COR-L47 (cell line): ENCODE results near the gene STX3.
"Not testable (repeated sequence)": the region's sequence is repeated elsewhere in the genome, so short reads cannot be mapped to it uniquely, and the experiment has no call there.

ENCODE experiments used
- DNase-seq: peaks from one replicate; lab custom pipeline; 2025; lab: John Stamatoyannopoulos, UW

Gene STX3

DNA sequence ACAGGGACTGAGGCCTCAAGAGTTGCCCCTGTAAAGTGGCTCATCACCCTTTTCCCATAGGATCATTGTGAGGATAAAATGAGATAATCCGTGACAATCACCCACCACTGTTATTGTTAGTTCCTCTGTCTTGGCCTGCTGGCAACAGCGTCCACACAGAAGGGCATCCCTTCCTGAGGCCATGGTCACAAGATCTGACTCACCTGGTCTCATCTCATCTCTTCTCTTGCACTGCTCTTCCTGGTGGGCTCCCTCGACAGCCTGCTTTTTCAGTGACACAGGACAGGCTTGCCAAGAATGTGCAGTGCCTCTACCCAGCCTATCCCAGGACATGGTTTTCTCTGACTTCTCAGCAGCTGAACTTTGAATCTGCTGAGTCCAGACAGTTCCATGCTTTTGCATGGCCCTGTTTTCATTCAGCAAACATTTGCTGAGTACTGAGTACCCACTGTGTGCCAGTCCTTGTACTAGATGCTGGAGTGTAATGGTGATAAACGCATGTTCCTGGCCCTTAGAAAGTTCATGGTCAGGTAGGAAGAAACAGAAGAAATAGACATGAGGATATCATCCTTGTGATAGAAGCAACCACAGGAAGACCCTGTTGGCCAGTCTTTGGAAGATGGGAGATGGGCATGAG is 3.3 kb downstream of the STX3 start:
- DNase-seq = no peak

DNA sequence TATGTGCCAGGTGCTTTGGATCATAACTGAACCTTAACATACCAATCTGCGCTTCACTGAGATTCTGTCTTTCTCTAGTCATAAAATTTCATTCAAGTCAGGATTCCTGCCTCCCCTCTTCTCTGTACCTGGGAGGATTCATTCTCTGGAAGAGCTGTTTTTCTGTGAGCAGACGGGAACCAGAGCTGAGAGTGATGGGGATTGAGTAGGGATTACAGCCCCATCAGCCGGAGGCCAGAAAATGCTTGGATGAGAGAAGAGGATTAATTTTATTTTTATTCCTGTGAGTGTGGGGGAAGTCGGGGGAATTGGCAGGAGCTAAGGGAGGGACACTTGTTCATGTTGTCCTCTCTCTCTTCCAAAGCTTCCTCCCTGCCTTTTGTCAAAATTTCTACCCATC is 4.7 kb downstream of the STX3 start:
- no peak for DNase-seq

DNA sequence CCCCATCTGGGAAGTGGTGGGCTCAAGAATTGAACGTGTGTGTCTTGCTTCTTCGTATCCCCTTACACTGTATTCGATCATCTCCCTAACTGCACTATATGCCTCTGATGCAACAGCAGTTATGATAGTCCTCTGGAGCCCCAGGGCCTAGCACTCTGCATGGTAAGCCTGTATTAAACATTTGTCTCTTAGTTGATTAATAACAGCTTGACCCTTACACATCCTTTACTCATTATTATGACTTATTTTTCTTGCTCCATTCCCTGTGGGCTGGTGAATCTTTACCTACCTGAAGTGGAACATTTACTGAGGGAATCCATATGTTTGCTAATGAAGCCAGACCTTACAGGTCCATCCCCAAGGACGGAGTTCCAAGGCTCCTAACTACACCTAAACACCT is 5.6 kb downstream of the STX3 start:
- DNase-seq = no peak

- DNase-seq = no peak
These were observed 6.8 kb downstream of the STX3 start for GRCh38 chr11:59761993-59762392.

GRCh38 chr11:59765068-59765735 is 10.0 kb downstream of the STX3 start:
- no peak for DNase-seq

DNA sequence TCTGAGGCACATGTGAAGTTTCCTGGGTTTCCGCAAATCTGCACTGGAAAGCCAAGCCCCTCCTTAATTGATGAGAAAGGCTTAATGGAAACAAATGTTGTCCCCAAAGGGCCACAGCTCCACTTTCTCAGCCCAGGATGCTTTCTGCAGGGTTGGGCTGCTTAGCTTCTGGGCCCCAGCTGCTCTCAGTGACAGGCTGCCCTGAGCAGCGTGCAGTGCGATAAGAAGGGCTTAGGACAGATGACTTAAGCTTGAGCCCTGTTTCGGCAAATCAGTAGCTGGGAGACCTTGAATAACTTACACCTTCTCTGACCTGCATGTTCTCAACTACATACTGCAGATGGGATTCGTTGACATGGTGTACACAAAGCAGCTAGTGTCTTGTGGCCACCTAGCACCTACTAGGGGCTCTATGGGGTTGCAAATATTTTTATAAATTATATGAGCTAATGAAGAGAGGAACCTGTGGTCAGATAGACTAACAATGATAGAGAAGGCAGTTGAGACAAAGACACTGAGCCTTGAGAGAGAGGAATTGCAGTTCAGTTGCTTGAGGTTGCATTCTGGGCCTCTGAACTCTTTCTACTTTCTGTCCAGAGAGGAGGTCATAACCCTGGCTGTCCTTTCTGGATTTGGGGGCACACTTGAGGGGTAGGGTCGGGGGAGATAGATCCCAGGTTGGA is 11.5 kb downstream of the STX3 start:
- DNase-seq = no peak

GRCh38 chr11:59767225-59767611 is 12.0 kb downstream of the STX3 start:
- DNase-seq = no peak

DNA sequence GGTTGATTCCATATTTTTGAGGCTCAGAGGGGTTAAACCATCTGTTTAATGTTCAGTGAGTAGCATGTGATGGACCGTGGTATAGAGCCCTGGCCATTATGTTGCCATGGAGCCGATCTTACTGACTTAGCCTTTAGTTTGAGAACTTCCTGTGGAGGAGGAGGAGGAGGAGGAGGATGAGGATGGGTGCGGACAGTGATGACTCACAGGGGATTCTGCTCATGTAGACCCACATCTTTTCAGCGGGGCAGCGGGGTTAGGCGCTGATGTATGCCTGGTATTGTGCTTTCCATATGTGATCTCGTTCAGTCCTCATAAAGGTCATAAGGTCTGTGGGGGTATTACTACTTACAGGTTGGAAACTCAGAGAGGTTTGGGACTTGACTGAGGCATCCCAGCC is 13.9 kb downstream of the STX3 start:
- DNase-seq = no peak

DNA sequence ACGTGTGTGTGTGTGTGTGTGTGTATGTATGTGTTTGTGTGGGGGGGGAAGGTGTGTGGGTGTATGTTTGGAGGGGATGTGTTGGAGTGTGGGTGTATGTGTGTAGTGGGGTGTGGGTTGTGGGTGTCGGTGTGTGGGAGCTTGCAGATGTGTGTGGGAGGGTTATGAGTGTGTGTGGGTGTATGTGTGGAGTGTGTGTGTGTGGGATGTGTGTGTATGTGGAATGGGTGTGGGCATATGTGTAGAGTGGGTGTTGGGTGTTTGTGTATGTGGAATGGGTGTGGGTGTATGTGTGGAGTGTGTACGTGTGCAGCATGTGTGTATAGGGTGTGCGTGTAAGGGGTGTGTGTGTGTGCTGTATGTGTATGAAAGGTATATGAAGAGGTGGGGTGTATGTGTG is 14.7 kb downstream of the STX3 start:
- DNase-seq = no peak

- DNase-seq = no peak
These were observed 15.1 kb downstream of the STX3 start for GRCh38 chr11:59770319-59770718.

DNA sequence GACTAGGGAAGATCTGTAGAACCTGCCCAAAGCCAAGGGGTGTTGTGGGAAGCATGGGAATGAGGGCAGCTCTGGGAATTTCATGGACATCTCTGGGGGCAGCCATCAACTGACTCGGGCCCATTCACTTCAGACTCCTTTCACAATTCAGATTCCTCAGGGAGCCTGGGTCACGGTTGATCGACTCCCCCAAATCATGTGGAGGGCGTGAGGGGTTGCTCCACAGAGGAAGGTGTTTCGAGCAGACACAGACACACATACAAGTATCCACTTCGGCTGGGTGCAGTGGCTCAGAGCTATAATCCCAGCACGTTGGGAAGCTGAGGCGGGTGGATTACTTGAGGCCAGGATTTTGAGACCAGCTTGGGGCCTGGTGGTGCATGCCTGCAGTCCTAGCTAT is 15.7 kb downstream of the STX3 start:
- no peak for DNase-seq

DNA sequence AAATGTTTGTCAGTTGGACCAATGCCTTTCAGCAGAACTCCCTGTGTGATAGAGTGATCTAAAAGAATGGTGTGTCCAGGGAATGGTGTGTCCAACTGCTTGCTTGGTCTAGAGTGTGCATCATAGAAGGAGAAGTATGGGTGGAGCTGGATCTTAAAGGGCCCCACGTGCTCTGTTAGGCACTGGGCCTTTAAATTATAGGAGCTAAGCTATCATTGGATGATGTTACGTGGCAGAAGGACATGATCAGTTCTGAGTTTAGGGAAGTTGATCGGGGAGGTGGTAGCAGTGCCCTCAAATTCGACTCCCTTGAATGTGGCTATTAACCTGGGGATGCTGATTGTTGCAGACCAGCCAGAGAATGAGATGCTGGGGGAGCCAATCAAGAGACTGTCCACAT is 16.4 kb downstream of the STX3 start:
- no peak for DNase-seq

- DNase-seq = no peak
These were observed 17.9 kb downstream of the STX3 start for GRCh38 chr11:59773083-59773440.

DNA sequence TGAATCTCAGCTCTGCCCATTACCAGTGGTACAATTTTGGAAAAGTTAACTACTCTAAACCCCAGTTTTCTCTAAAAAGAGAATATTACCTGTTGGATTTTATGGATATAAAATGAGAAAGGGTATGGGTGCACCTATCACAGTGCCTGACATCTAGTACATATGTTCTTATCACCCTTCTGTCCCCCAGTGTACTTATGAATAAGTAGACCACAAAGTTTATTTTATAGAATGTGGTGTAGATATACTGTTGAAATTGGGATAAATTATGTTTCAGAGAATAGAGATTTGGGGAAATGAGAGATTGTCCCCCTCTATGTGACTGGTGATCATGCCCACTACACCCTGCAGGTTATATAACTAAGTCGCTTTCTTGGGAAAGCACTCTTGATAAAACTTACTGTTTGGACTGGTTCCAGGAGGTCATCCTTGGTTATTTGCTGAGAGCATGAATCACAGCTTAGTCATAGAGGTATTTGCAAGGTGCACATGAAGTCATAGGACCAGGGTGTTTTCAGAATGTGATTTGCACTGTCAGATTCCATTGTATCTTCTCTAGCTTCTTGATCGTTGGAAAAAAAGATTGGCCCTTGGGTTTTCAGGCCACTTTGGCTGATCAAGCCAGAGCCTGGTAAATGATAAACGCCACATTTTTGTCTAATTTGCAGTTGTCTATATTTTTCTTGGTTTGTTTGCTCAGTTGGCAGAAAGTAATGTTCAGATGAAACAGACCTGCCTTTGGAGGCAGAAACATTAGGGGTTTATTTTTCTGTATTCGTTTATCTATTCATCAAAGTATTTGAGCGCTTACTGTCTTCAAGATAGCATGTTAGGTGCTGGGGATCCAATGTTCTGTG is 21.3 kb downstream of the STX3 start:
- DNase-seq = no peak

GRCh38 chr11:59777104-59777503 is 21.9 kb downstream of the STX3 start:
- DNase-seq = no peak

GRCh38 chr11:59778122-59778521 is 22.9 kb downstream of the STX3 start:
- no peak for DNase-seq

DNA sequence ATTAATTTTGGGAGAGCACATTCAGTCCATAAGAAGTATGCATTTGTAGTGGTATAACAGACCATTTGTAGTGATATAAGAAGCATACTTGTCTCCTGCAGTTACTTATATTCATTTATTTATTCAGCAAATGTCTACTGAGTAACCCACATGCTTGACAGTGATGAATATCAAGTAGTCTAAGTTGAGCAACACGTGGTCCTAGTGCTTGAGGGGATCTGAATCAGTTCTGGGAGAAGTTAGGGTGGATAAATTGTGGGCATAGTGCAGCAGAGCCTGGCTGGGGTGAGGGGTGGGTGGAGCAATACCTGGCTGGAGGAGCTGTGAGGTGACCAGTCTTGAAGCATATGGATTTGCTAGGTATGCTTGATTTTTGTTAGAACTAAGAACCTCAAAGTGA is 24.3 kb downstream of the STX3 start:
- no peak for DNase-seq

DNA sequence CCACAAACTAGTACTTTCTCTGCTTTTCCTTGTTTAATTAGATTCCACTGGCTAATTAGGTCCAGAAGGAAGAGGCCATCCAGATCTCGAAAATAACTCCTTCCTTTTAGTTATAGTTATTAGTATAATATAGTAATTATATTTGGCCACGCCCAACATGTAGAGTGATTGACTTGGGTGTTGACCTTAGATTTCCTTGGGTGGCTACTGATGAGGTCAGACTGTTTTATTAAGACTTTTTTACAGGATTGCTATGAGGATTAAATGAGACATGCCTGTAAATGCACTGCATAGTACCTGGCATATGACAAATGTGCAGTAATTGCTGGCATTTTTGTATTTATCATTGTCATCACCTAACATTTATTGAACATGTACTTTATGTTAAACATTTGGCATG is 26.9 kb downstream of the STX3 start:
- DNase-seq = no peak

- no peak for DNase-seq
These were observed 28.5 kb downstream of the STX3 start for GRCh38 chr11:59783632-59784090.

- not testable (repeated sequence) for DNase-seq
These were observed 29.3 kb downstream of the STX3 start for GRCh38 chr11:59784441-59784840.

- no peak for DNase-seq
These were observed 30.6 kb downstream of the STX3 start for GRCh38 chr11:59785818-59786217.

DNA sequence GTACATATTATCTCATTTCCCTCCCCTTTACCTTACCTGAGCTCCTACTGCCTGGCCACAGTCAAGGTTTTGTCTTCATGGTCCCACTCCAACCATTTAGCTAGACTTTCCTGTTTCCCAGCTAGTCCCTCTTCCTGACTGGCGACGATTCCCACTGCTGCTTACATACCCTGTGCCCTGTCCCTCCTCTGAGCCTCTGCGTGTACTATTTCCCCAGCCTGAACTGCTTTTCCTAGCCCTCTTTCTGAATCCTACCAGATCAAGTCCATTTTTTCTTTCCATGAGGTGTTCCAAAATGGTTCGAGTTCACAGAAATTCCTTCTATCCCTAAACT is 32.0 kb downstream of the STX3 start:
- no peak for DNase-seq

- no peak for DNase-seq
These were observed 32.6 kb downstream of the STX3 start for GRCh38 chr11:59787816-59788215.
